B cell (primary cell): ENCODE measurements around the gene WASF2. TPM values are rescaled to one million over a fixed set of nuclear protein-coding genes. Genes with fewer than 3 reads are reported as not detected.
A peak's percentile ranks its signal among the peaks of the same experiment; 100 is the strongest.

Experiments used
- ATAC-seq: fragments of 200-7000 bp; cut with Tn5 transposase; one replicate; pipeline ENCODE4 v1.10.0; 2021; ENCODE audit warnings: low read depth, mild to moderate bottlenecking, moderate number of reproducible peaks, moderate library complexity
- CTCF ChIA-PET: fragments of 350-600 bp; sonication (Branson Sonifier 250); formaldehyde crosslinking; loops from one replicate; lab custom pipeline; 2021; ENCODE audit warnings: antibody characterized with exemption, inconsistent platforms; lab: Charles Lee
- POLR2A ChIA-PET: fragments of 350-600 bp; sonication (Branson Sonifier 250); formaldehyde crosslinking; loops from one replicate; lab custom pipeline; 2021; ENCODE audit warnings: antibody characterized with exemption; lab: Charles Lee
- DNase-seq: peaks from one replicate; pipeline ENCODE4 v3.0.0; 2013
- H2AFZ ChIP-seq: 2 replicates; pipeline ENCODE4 v1.6.1; 2012; ENCODE audit warnings: mild to moderate bottlenecking, low read depth, low read length; ENCODE audit not compliant: insufficient read depth, poor library complexity, severe bottlenecking
- H3K27ac ChIP-seq, 2 donors: 1 replicate in 1 of 2; 2 replicates in 1 of 2; pipeline ENCODE4 v1.5.1; 2012 to 2013; ENCODE audit warnings: low read length in 2 of 2, mild to moderate bottlenecking in 2 of 2, moderate library complexity in 1 of 2
- H3K27me3 ChIP-seq, 4 experiments: fragments of 200-600 bp in 1 of 4; sonication (generic) in 1 of 4; replicated peaks in 1 of 4; 1 replicate in 2 of 4; 2 replicates in 2 of 4; pipeline versions ENCODE4 v1.6.1 to v1.7.0; 2013 to 2016; ENCODE audit warnings: low read length in 3 of 4, mild to moderate bottlenecking in 2 of 4, mixed read lengths in 1 of 4, moderate library complexity in 1 of 4; ENCODE audit not compliant: insufficient read depth in 4 of 4, control insufficient read depth in 3 of 4; ENCODE audit errors: control extremely low read depth in 1 of 4
- H3K36me3 ChIP-seq, 2 experiments: replicated peaks in 1 of 2; 1 replicate in 1 of 2; 2 replicates in 1 of 2; pipeline versions ENCODE4 v1.6.1 to v1.7.1; 2013; ENCODE audit warnings: low read length in 1 of 2; ENCODE audit not compliant: insufficient read depth in 2 of 2, control insufficient read depth in 1 of 2; ENCODE audit errors: control extremely low read depth in 1 of 2, extremely low read depth in 1 of 2
- H3K4me1 ChIP-seq, 2 donors: fragments of 200-600 bp in 1 of 2; sonication (generic) in 1 of 2; 1 replicate in 1 of 2; 2 replicates in 1 of 2; pipeline versions ENCODE4 v1.5.1 to v1.6.1; 2013 to 2017; ENCODE audit warnings: low read length in 2 of 2; ENCODE audit not compliant: control insufficient read depth in 2 of 2, insufficient read depth in 2 of 2
- H3K4me2 ChIP-seq: replicated peaks from 2 replicates; pipeline ENCODE3; 2012; ENCODE audit warnings: mild to moderate bottlenecking, low read depth, low read length; ENCODE audit not compliant: poor library complexity, severe bottlenecking
- H3K4me3 ChIP-seq, 5 experiments: fragments of 200-600 bp in 1 of 5; sonication (generic) in 1 of 5; 1 replicate in 3 of 5; 2 replicates in 2 of 5; pipeline versions ENCODE4 v1.5.1 to v1.7.0; 2011 to 2016; ENCODE audit warnings: low read length in 4 of 5, mild to moderate bottlenecking in 4 of 5, low read depth in 2 of 5, control low read depth in 1 of 5, moderate library complexity in 1 of 5; ENCODE audit not compliant: insufficient read depth in 1 of 5; ENCODE audit errors: control extremely low read depth in 1 of 5, extremely low read depth in 1 of 5
- H3K79me2 ChIP-seq: fragments of 200-600 bp; sonication (generic); one replicate; pipeline ENCODE4 v1.6.0; 2016; ENCODE audit warnings: low read length; ENCODE audit not compliant: control insufficient read depth, insufficient read depth
- H3K9ac ChIP-seq: fragments of 200-600 bp; sonication (generic); 2 replicates; pipeline ENCODE4 v1.6.1; 2017; ENCODE audit warnings: mild to moderate bottlenecking, low read length, moderate library complexity
- H3K9me3 ChIP-seq, 3 donors: one replicate each; pipeline versions ENCODE4 v1.6.1 to v1.7.1; 2013; ENCODE audit warnings: low read length in 2 of 3; ENCODE audit not compliant: control insufficient read depth in 2 of 3, insufficient read depth in 1 of 3; ENCODE audit errors: control extremely low read depth in 1 of 3
- H4K20me1 ChIP-seq: 2 replicates; pipeline ENCODE4 v1.6.0; 2012; ENCODE audit warnings: mild to moderate bottlenecking, low read length; ENCODE audit not compliant: insufficient read depth, control insufficient read depth, poor library complexity, severe bottlenecking
- H3K27ac Mint-ChIP-seq: one replicate; pipeline ENCODE4 v1.8.0; 2021; ENCODE audit warnings: mixed read lengths
- H3K27me3 Mint-ChIP-seq: one replicate; pipeline ENCODE4 v1.8.0; 2021; ENCODE audit warnings: mixed read lengths
- H3K4me1 Mint-ChIP-seq: one replicate; pipeline ENCODE4 v1.8.0; 2021; ENCODE audit warnings: mixed read lengths
- H3K4me3 Mint-ChIP-seq: one replicate; pipeline ENCODE4 v1.8.0; 2021; ENCODE audit warnings: mixed read lengths
- H3K9me3 Mint-ChIP-seq: one replicate; pipeline ENCODE4 v1.8.0; 2022; ENCODE audit warnings: mixed read lengths; ENCODE audit not compliant: insufficient read depth
- CTCF ChIP-seq: fragments of 200-600 bp; IDR thresholded peaks from one replicate; pipeline ENCODE4 v1.8.0; 2022; ENCODE audit warnings: antibody characterized with exemption, mild to moderate bottlenecking
- EZH2 ChIP-seq: IDR thresholded peaks from 2 replicates; pipeline ENCODE4 v1.6.1; 2012; ENCODE audit warnings: borderline replicate concordance, low read depth, mild to moderate bottlenecking, moderate library complexity, low read length; ENCODE audit not compliant: insufficient read depth, poor library complexity, severe bottlenecking
- WGBS: methylation state at CpG from one replicate; pipeline ENCODE4 v1.1.5; 2013; ENCODE audit warnings: missing lambda C conversion rate; ENCODE audit not compliant: insufficient coverage; 5-methylcytosine and 5-hydroxymethylcytosine counted together
- intact Hi-C: fragments of 100-400 bp; cut with micrococcal nuclease; formaldehyde crosslinking; loops from one replicate; pipeline ENCODE4 v1.10.0; 2022
- polyA plus RNA-seq: library from polyadenylated mRNA; depleted of rRNA; stranded (reverse); fragments of >200 nt; gene quantifications from 2 replicates; pipeline ENCODE4 v1.2.3, GENCODE V29; 2012
- total RNA-seq, 2 donors: library from RNA; stranded (reverse); fragments of 120-200 nt in 1 of 2; gene quantifications; 1 replicate in 1 of 2; 2 replicates in 1 of 2; pipeline versions ENCODE4 v1.2.3 to v1.2.4, GENCODE V29; 2013 to 2022

The WASF2 gene
- total and polyA plus RNA-seq, 2 donors (not counting 1 experiment from before 2014, with no cell fraction given), result 67.4 to 169 TPM

- H3K9ac ChIP-seq, result peak overlapping the region; percentile 69
- H3K27ac ChIP-seq, result no peak overlapping the region
- Mint-ChIP-seq H3K4me3 (peak overlapping the region; percentile 92), H3K27me3 (no peaks in the 10 kb centered on the region), H3K9me3 (no peaks in the 10 kb centered on the region), H3K4me1 (peaks cover 59% of the 10 kb centered on the region), H3K27ac (no peak overlapping the region)
- H3K9me3 ChIP-seq, result no peaks in the 10 kb centered on the region
- peaks cover 38 to 61% of the 10 kb centered on the region in 2 donors for H3K4me1 ChIP-seq
- no peaks in the 10 kb centered on the region for H3K27me3 ChIP-seq
- H2AFZ ChIP-seq, result peak overlapping the region; percentile 89
- CTCF ChIA-PET, result interaction anchor here (1.3 to 11.1 kb wide), 4 partner anchors 20 to 247 kb away, joined by 6 to 135 read pairs (median 70); partner anchors contain the start of genes CD164L2, GPR3 and SYTL1
- DNase-seq (no peak), ATAC-seq (no peak)
- 66% methylated on average over 19 of the region's 21 CpGs for WGBS
- H3K4me3 ChIP-seq, result peak overlapping the region in 4 of 5 experiments; percentile 48 to 63 (median 58)
- no peaks in the 10 kb centered on the region for H3K36me3 ChIP-seq
- peak overlapping the region; percentile 96 for H3K4me2 ChIP-seq
- no peaks in the 10 kb centered on the region for H3K79me2 ChIP-seq
- peaks cover 8% of the 10 kb centered on the region for H4K20me1 ChIP-seq
- intact Hi-C loops, result no loop called here
- TF ChIP-seq CTCF, result no peak
- no peak for TF ChIP-seq EZH2
- POLR2A ChIA-PET, result no interaction called here
Measured at GRCh38 chr1:27361044-27361402, 128.9 kb downstream of the WASF2 start.

- Histone ChIP-seq H3K27me3 (no peaks in the 10 kb centered on the region), H3K4me1 (peaks cover 44 to 61% of the 10 kb centered on the region in 2 donors), H3K36me3 (no peaks in the 10 kb centered on the region), H3K4me2 (peak overlapping the region; percentile 96), H2AFZ (peak overlapping the region; percentile 89), H3K4me3 (peak overlapping the region; percentile 48 to 63 (median 57)), H3K79me2 (no peaks in the 10 kb centered on the region), H3K9me3 (no peaks in the 10 kb centered on the region), H3K9ac (peak overlapping the region; percentile 69), H4K20me1 (peaks cover 8% of the 10 kb centered on the region), H3K27ac (no peak overlapping the region)
- ChIA-PET POLR2A (interaction anchor here (0.9 kb wide), 1 partner anchor 12 kb away, joined by 3 read pairs; no protein-coding TSS in a partner anchor), CTCF (interaction anchor here (0.5 to 11.1 kb wide), 9 partner anchors 19 to 1052 kb away, joined by 3 to 135 read pairs (median 6); partner anchors contain the start of genes CD164L2, GPR3 and SYTL1)
- ATAC-seq (peak; percentile 42), DNase-seq (peak; percentile 78)
- Mint-ChIP-seq H3K27ac (peak overlapping the region; percentile 70), H3K4me3 (peak overlapping the region; percentile 92), H3K9me3 (no peaks in the 10 kb centered on the region), H3K27me3 (no peaks in the 10 kb centered on the region), H3K4me1 (peaks cover 60% of the 10 kb centered on the region)
- intact Hi-C loops, result no loop called here
- TF ChIP-seq EZH2 (no peak), CTCF (no peak)
- 10% methylated on average over 52 of the region's 71 CpGs for WGBS
Measured at GRCh38 chr1:27360159-27361043, 129.6 kb downstream of the WASF2 start.
